Measurements from ENCODE around the gene ELOVL2.

The ELOVL2 gene

GRCh38 chr6:11056871-11057270 lies 12.8 kb upstream of the ELOVL2 start:
- DNase-seq = no peak

- no peak for DNase-seq
Observed at GRCh38 chr6:11055127-11055627, 11.1 kb upstream of the ELOVL2 start.

GRCh38 chr6:11054722-11055121 lies 10.6 kb upstream of the ELOVL2 start:
- DNase-seq = no peak

- DNase-seq = no peak
Observed at GRCh38 chr6:11053307-11053706, 9.2 kb upstream of the ELOVL2 start.

GRCh38 chr6:11050731-11051130 lies 6.6 kb upstream of the ELOVL2 start:
- DNase-seq = peak in 1 of 2 experiments; percentile 5

GRCh38 chr6:11044712-11045167 lies 635 bp upstream of the ELOVL2 start:
- DNase-seq = no peak

- DNase-seq = no peak
Observed at GRCh38 chr6:11043378-11043960, 636 bp downstream of the ELOVL2 start.

GRCh38 chr6:11042750-11043377 lies 1.2 kb downstream of the ELOVL2 start:
- no peak for DNase-seq

GRCh38 chr6:11042025-11042749 lies 1.9 kb downstream of the ELOVL2 start:
- DNase-seq = no peak

GRCh38 chr6:11040134-11040533 lies 4.0 kb downstream of the ELOVL2 start:
- no peak for DNase-seq

- no peak for DNase-seq
Observed at GRCh38 chr6:11039040-11039439, 5.1 kb downstream of the ELOVL2 start.

- DNase-seq = no peak
Observed at GRCh38 chr6:11036977-11037430, 7.1 kb downstream of the ELOVL2 start.

- no peak for DNase-seq
Observed at GRCh38 chr6:11036351-11036740, 7.8 kb downstream of the ELOVL2 start.

- DNase-seq = no peak
Observed at GRCh38 chr6:11035616-11036350, 8.3 kb downstream of the ELOVL2 start.

- no peak for DNase-seq
Observed at GRCh38 chr6:11033825-11034224, 10.3 kb downstream of the ELOVL2 start.

GRCh38 chr6:11030904-11031303 lies 13.2 kb downstream of the ELOVL2 start:
- DNase-seq = no peak

GRCh38 chr6:11028959-11029358 lies 15.1 kb downstream of the ELOVL2 start:
- no peak for DNase-seq

GRCh38 chr6:11027565-11028110 lies 16.5 kb downstream of the ELOVL2 start:
- DNase-seq = no peak

- no peak for DNase-seq
Observed at GRCh38 chr6:11025921-11026635, 18.0 kb downstream of the ELOVL2 start.

GRCh38 chr6:11025130-11025529 lies 19.0 kb downstream of the ELOVL2 start:
- no peak for DNase-seq

GRCh38 chr6:11023032-11023431 lies 21.1 kb downstream of the ELOVL2 start:
- no peak for DNase-seq

GRCh38 chr6:11021714-11022113 lies 22.4 kb downstream of the ELOVL2 start:
- no peak for DNase-seq
